Activated CD8-positive, alpha-beta memory T cell treated with anti-CD3 and anti-CD28 coated beads for 36 hours (primary cell): ENCODE measurements around the gene CBY3. TPM values are rescaled to one million over a fixed set of nuclear protein-coding genes. Genes with fewer than 3 reads are reported as not detected.
"Not testable (repeated sequence)": the region's sequence is repeated elsewhere in the genome, so short reads cannot be mapped to it uniquely, and the experiment has no call there.

ENCODE experiments used
- CTCF ChIA-PET: fragments of 350-600 bp; sonication (Branson Sonifier 250); formaldehyde crosslinking; loops from one replicate; lab custom pipeline; 2021; ENCODE audit warnings: antibody characterized with exemption; lab: Charles Lee
- POLR2A ChIA-PET: fragments of 350-600 bp; sonication (Branson Sonifier 250); formaldehyde crosslinking; loops from one replicate; lab custom pipeline; 2021; ENCODE audit warnings: antibody characterized with exemption; lab: Charles Lee
- total RNA-seq, 2 experiments: library from RNA; stranded (reverse); gene quantifications; one replicate each; pipeline ENCODE4 v1.2.3, GENCODE V29; 2021

The CBY3 gene
- total RNA-seq, result under 1 TPM; 0.55 to 0.96 TPM

- ChIA-PET CTCF (interaction anchor here (0.7 to 1.4 kb wide), 2 partner anchors 12 to 19 kb away, joined by 3 read pairs; no protein-coding TSS in a partner anchor), POLR2A (no interaction called here)
These were observed at the start of gene CBY3 for GRCh38 chr5:179680780-179681401. Gene CBY3, minus strand, starts transcription at chr5:179681034. Its CDS starts 116 bp downstream, at chr5:179680918.

GRCh38 chr5:179730356-179730755 is 49.5 kb upstream of the CBY3 start:
- ChIA-PET POLR2A (no interaction called here), CTCF (no interaction called here)

- ChIA-PET CTCF (no interaction called here), POLR2A (interaction anchor here (0.5 kb wide), 1 partner anchor 18 kb away, joined by 3 read pairs; no protein-coding TSS in a partner anchor)
These were observed 48.9 kb upstream of the CBY3 start for GRCh38 chr5:179729727-179730126.

- ChIA-PET POLR2A (interaction anchor here (0.5 kb wide), 1 partner anchor 17 kb away, joined by 3 read pairs; no protein-coding TSS in a partner anchor), CTCF (no interaction called here)
These were observed 48.5 kb upstream of the CBY3 start for GRCh38 chr5:179729303-179729702.

- POLR2A ChIA-PET, result no interaction called here
- CTCF ChIA-PET, result interaction anchor here (0.9 to 1.2 kb wide), 2 partner anchors 30 to 71 kb away, joined by 3 read pairs; no protein-coding TSS in a partner anchor
These were observed 46.3 kb upstream of the CBY3 start for GRCh38 chr5:179727106-179727505.

GRCh38 chr5:179724163-179724562 is 43.3 kb upstream of the CBY3 start:
- POLR2A ChIA-PET, result no interaction called here
- CTCF ChIA-PET, result no interaction called here

GRCh38 chr5:179720222-179720621 is 39.4 kb upstream of the CBY3 start:
- CTCF ChIA-PET, result no interaction called here
- POLR2A ChIA-PET, result no interaction called here

GRCh38 chr5:179716286-179716685 is 35.5 kb upstream of the CBY3 start:
- POLR2A ChIA-PET, result interaction anchor here (0.6 to 1.1 kb wide), 3 partner anchors 11 to 92 kb away, joined by 3 to 6 read pairs (median 4); partner anchors contain the start of gene HNRNPH1
- CTCF ChIA-PET, result interaction anchor here (1.0 kb wide), 1 partner anchor 25 kb away, joined by 3 read pairs; no protein-coding TSS in a partner anchor

- ChIA-PET CTCF (interaction anchor here (1.0 kb wide), 1 partner anchor 20 kb away, joined by 3 read pairs; the partner anchor contains the start of gene CBY3), POLR2A (interaction anchor here (0.5 to 2.5 kb wide), 6 partner anchors 12 to 79 kb away, joined by 3 to 21 read pairs (median 8); partner anchors contain the start of genes HNRNPH1 and MAML1)
These were observed 19.6 kb upstream of the CBY3 start for GRCh38 chr5:179700401-179700918.

GRCh38 chr5:179699616-179700237 is 18.9 kb upstream of the CBY3 start:
- POLR2A ChIA-PET, result interaction anchor here (0.5 to 2.5 kb wide), 5 partner anchors 13 to 76 kb away, joined by 3 to 21 read pairs (median 8); partner anchors contain the start of genes HNRNPH1 and MAML1

GRCh38 chr5:179698935-179699615 is 18.2 kb upstream of the CBY3 start, which contains the start of gene CANX:
Gene CANX, plus strand, starts transcription at chr5:179698967. Its CDS starts 6,715 bp downstream, at chr5:179705682.
- CTCF ChIA-PET, result interaction anchor here (1.5 kb wide), 1 partner anchor 35 kb away, joined by 3 read pairs; no protein-coding TSS in a partner anchor
- POLR2A ChIA-PET, result interaction anchor here (0.6 to 2.5 kb wide), 5 partner anchors 17 to 75 kb away, joined by 3 to 21 read pairs (median 8); partner anchors contain the start of genes HNRNPH1 and MAML1

More at GRCh38 chr5:179699616-179700237, 18.9 kb upstream of the CBY3 start:
- CTCF ChIA-PET, result interaction anchor here (1.0 to 1.5 kb wide), 2 partner anchors 19 to 34 kb away, joined by 3 read pairs; partner anchors contain the start of gene CBY3

GRCh38 chr5:179697993-179698934 is 17.4 kb upstream of the CBY3 start:
- ChIA-PET CTCF (interaction anchor here (1.5 kb wide), 1 partner anchor 36 kb away, joined by 3 read pairs; no protein-coding TSS in a partner anchor), POLR2A (interaction anchor here (0.6 to 2.5 kb wide), 4 partner anchors 19 to 75 kb away, joined by 3 to 21 read pairs (median 10); partner anchors contain the start of gene HNRNPH1)

GRCh38 chr5:179697543-179697942 is 16.7 kb upstream of the CBY3 start:
- ChIA-PET POLR2A (interaction anchor here (1.3 to 1.6 kb wide), 2 partner anchors 19 to 74 kb away, joined by 6 to 13 read pairs; partner anchors contain the start of gene HNRNPH1), CTCF (interaction anchor here (1.1 to 1.4 kb wide), 2 partner anchors 18 to 29 kb away, joined by 3 to 5 read pairs; no protein-coding TSS in a partner anchor)

- POLR2A ChIA-PET, result interaction anchor here (1.3 to 1.6 kb wide), 2 partner anchors 18 to 74 kb away, joined by 6 to 13 read pairs; partner anchors contain the start of gene HNRNPH1
- CTCF ChIA-PET, result interaction anchor here (1.1 to 1.4 kb wide), 2 partner anchors 18 to 30 kb away, joined by 3 to 5 read pairs; no protein-coding TSS in a partner anchor
These were observed 16.3 kb upstream of the CBY3 start for GRCh38 chr5:179697108-179697507.

GRCh38 chr5:179696603-179697002 is 15.8 kb upstream of the CBY3 start:
- POLR2A ChIA-PET, result interaction anchor here (1.6 kb wide), 1 partner anchor 18 kb away, joined by 13 read pairs; no protein-coding TSS in a partner anchor
- CTCF ChIA-PET, result interaction anchor here (0.6 to 1.4 kb wide), 3 partner anchors 17 to 35 kb away, joined by 3 to 7 read pairs (median 5); no protein-coding TSS in a partner anchor

GRCh38 chr5:179694561-179694960 is 13.7 kb upstream of the CBY3 start:
- CTCF ChIA-PET, result no interaction called here
- POLR2A ChIA-PET, result no interaction called here

GRCh38 chr5:179689212-179689611 is 8.4 kb upstream of the CBY3 start:
- CTCF ChIA-PET, POLR2A ChIA-PET: not testable (repeated sequence)
